MM.1S (cell line): ENCODE data around the gene TPST1.

ENCODE experiments used
- EZH2 ChIP-seq: fragments of 300-600 bp; sonication (generic); optimal IDR thresholded peaks from 2 replicates; pipeline ENCODE3; 2017; ENCODE audit warnings: low read depth, mild to moderate bottlenecking, antibody characterized with exemption, low read length, mixed read lengths
- EZH2phosphoT487 ChIP-seq: fragments of 300-600 bp; sonication (generic); IDR thresholded peaks from 2 replicates; pipeline ENCODE4 v1.6.1; 2018; ENCODE audit warnings: antibody characterized with exemption, low read length
- TF ChIP-seq, protein P1 (sequence below): fragments of 300-600 bp; sonication (generic); IDR thresholded peaks from 2 replicates; pipeline ENCODE4 v1.5.1; 2016; ENCODE audit warnings: antibody characterized with exemption, low read length, mixed read lengths

DNA sequence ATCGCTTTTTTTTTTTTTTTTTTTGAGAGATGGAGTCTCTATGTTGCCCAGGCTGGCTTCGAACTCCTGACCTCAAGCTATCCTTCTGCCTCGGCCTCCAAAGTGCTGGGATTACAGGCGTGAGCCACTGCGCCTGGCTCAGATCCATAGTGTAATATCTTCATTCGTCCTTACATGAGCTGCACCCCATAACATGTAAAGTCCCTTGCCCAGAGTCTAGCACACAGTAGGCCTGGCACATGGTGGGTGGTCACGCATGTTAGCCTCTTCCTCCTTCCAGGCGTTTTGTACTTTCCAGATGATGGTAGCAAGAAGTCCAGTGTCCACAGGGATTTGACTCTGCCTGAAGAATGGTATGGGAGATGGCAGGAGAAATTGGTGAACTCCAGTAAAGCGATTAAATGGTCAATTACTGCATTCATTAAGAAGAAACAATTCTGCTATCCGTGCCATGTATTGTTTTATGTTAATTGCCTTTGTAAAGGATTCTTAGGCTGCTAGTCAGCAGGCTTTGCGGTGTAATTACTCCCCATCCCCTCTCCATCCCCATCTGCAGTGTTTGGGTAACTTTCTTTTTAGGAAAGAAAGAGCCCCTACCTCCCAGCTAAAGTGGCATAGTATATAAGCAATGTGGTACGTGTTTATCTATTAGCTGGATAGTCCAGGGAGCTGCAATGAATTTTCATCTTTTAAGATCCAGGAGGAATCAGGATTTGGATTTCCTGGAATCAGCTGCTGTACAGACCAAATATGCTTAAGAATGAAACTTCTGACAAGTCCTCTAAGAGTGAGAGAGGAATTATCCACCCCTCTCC is 1.2 kb downstream of the TPST1 start:
- TF ChIP-seq, protein P1, sequence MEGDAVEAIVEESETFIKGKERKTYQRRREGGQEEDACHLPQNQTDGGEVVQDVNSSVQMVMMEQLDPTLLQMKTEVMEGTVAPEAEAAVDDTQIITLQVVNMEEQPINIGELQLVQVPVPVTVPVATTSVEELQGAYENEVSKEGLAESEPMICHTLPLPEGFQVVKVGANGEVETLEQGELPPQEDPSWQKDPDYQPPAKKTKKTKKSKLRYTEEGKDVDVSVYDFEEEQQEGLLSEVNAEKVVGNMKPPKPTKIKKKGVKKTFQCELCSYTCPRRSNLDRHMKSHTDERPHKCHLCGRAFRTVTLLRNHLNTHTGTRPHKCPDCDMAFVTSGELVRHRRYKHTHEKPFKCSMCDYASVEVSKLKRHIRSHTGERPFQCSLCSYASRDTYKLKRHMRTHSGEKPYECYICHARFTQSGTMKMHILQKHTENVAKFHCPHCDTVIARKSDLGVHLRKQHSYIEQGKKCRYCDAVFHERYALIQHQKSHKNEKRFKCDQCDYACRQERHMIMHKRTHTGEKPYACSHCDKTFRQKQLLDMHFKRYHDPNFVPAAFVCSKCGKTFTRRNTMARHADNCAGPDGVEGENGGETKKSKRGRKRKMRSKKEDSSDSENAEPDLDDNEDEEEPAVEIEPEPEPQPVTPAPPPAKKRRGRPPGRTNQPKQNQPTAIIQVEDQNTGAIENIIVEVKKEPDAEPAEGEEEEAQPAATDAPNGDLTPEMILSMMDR, result no peak
- no peak for TF ChIP-seq EZH2
- no peak for TF ChIP-seq EZH2phosphoT487
